ENCODE data around the gene SLC29A1. TPM values are rescaled to one million over a fixed set of nuclear protein-coding genes. Genes with fewer than 3 reads are reported as not detected.

SLC29A1 gene
- total and polyA plus RNA-seq, 9 of the 15 experiments (the other 6 are each of a cell fraction or from before 2014, with no cell fraction given) = 18.9 to 170 (median 57.7) TPM

DNA sequence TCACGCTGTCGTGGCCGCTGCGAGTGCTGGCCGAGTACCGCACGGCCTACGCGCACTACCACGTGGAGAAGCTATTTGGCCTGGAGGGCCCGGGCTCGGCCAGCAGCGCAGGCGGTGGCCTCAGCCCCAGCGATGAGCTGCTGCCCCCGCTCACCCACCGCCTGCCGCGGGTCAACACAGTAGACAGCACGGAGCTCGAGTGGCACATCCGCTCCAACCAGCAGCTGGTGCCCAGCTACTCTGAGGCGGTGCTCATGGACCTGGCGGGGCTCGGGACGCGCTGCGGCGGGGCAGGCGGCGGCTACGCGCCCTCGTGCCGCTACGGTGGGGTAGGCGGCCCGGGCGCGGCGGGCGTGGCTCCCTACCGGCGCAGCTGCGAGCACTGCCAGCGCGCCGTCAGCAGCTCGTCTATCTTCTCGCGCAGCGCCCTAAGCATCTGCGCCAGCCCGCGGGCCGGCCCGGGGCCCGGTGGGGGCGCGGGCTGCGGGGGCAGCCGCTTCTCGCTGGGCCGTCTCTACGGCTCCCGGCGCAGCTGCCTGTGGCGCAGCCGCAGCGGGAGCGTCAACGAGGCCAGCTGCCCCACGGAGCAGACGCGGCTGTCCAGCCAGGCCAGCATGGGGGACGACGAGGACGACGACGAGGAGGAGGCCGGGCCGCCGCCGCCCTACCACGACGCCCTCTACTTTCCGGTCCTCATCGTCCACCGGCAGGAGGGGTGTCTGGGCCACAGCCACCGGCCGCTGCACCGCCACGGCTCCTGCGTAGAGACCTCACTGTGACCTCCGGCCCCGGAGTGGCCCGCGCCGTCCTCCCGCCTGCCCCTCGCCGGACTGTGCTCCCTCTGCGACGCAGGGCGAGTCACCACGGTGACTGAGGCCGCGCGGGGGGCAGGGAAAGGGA, 52.6 kb downstream of the SLC29A1 start (continued):
- TF ChIP-seq NONO (IDR thresholded peaks at IDR 0.05; ENCODE audit: low read depth in 2 of 2, low read length in 1 of 2) (no peak), FOXJ2 (tag; IDR thresholded peaks at IDR 0.05) (no peak), WHSC1 (IDR thresholded peaks at IDR 0.05; ENCODE audit: low read length) (no peak), RAD21 (CRISPR knock-in tag; conservative IDR thresholded peaks at IDR 0.05 in 1 of 2, IDR thresholded peaks at IDR 0.05 in 1 of 2) (no peak), ZNF184 (CRISPR knock-in tag; IDR thresholded peaks at IDR 0.05) (no peak), PHTF2 (CRISPR knock-in tag; IDR thresholded peaks at IDR 0.05) (no peak), CBFA2T3 (IDR thresholded peaks at IDR 0.05) (no peak), CTBP1 (IDR thresholded peaks at IDR 0.05; ENCODE audit: borderline replicate concordance) (no peak), HNRNPLL (IDR thresholded peaks at IDR 0.05; ENCODE audit: low read depth, low read length, poor library complexity, severe bottlenecking) (peak; percentile 25), CEBPG (CRISPR knock-in tag; IDR thresholded peaks at IDR 0.05) (no peak), CEBPG (tag; conservative IDR thresholded peaks at IDR 0.05 in 1 of 2, IDR thresholded peaks at IDR 0.05 in 1 of 2) (no peak), CAMTA2 (CRISPR knock-in tag; conservative IDR thresholded peaks at IDR 0.05) (no peak), SMARCB1 (IDR thresholded peaks at IDR 0.05; ENCODE audit: insufficient read length, low read depth) (no peak), FOSL1 (tag; conservative IDR thresholded peaks at IDR 0.05) (no peak), ELF1 (tag; IDR thresholded peaks at IDR 0.05) (no peak), MBD2 (IDR thresholded peaks at IDR 0.05; ENCODE audit: borderline replicate concordance, low read depth) (no peak), ZC3H11A (IDR thresholded peaks at IDR 0.05; ENCODE audit: low read depth, low read length) (no peak), ZNF212 (CRISPR knock-in tag; IDR thresholded peaks at IDR 0.05) (no peak), PPARD (CRISPR knock-in tag; IDR thresholded peaks at IDR 0.05) (no peak), CXXC5 (CRISPR knock-in tag; IDR thresholded peaks at IDR 0.05) (peak; percentile 26; the same call in 1 of the 2 replicates), E2F6 (IDR thresholded peaks at IDR 0.05; ENCODE audit: borderline replicate concordance in 1 of 2, extremely low read depth in 1 of 2, insufficient read depth in 1 of 2, insufficient read length in 1 of 2, low read depth in 1 of 2, low read length in 1 of 2, poor library complexity in 1 of 2, severe bottlenecking in 1 of 2) (peak in 1 of 2 experiments; percentile 6), KDM5B (IDR thresholded peaks at IDR 0.05; ENCODE audit: insufficient replicate concordance, low read depth, low read length) (no peak), OTX1 (CRISPR knock-in tag; IDR thresholded peaks at IDR 0.05) (no peak), PREB (CRISPR knock-in tag; IDR thresholded peaks at IDR 0.05) (no peak)
- TF ChIP-seq, protein P1, sequence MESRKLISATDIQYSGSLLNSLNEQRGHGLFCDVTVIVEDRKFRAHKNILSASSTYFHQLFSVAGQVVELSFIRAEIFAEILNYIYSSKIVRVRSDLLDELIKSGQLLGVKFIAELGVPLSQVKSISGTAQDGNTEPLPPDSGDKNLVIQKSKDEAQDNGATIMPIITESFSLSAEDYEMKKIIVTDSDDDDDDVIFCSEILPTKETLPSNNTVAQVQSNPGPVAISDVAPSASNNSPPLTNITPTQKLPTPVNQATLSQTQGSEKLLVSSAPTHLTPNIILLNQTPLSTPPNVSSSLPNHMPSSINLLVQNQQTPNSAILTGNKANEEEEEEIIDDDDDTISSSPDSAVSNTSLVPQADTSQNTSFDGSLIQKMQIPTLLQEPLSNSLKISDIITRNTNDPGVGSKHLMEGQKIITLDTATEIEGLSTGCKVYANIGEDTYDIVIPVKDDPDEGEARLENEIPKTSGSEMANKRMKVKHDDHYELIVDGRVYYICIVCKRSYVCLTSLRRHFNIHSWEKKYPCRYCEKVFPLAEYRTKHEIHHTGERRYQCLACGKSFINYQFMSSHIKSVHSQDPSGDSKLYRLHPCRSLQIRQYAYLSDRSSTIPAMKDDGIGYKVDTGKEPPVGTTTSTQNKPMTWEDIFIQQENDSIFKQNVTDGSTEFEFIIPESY (CRISPR knock-in tag; IDR thresholded peaks at IDR 0.05) = peak; percentile 85; the same call in 1 of the 2 replicates
